HCT116 (cell line): ENCODE measurements around the gene PARVA.

ENCODE experiments used
- EGR1 ChIP-seq: IDR thresholded peaks from 2 replicates; pipeline ENCODE4 v1.6.1; 2012; ENCODE audit warnings: low read depth
- JUND ChIP-seq: IDR thresholded peaks from 2 replicates; pipeline ENCODE4 v1.6.1; 2012
- POLR2A ChIP-seq: IDR thresholded peaks from 2 replicates; pipeline ENCODE4 v1.7.0; 2011; ENCODE audit warnings: borderline replicate concordance; ENCODE audit not compliant: insufficient read depth, insufficient read length; ENCODE audit errors: extremely low read depth
- TF ChIP-seq, protein P1 (sequence below), 3 experiments: fragments of 200-600 bp in 1 of 3; sonication (generic) in 1 of 3; IDR thresholded peaks in 2 of 3; conservative IDR thresholded peaks in 1 of 3; 2 replicates each; pipeline ENCODE4 v1.5.1; 2012 to 2017; ENCODE audit warnings: low read depth in 2 of 3, low read length in 2 of 3, antibody characterized with exemption in 1 of 3, borderline replicate concordance in 1 of 3, control low read depth in 1 of 3, mild to moderate bottlenecking in 1 of 3, mixed read lengths in 1 of 3, mixed run types in 1 of 3, moderate library complexity in 1 of 3; ENCODE audit not compliant: insufficient read depth in 1 of 3

DNA sequence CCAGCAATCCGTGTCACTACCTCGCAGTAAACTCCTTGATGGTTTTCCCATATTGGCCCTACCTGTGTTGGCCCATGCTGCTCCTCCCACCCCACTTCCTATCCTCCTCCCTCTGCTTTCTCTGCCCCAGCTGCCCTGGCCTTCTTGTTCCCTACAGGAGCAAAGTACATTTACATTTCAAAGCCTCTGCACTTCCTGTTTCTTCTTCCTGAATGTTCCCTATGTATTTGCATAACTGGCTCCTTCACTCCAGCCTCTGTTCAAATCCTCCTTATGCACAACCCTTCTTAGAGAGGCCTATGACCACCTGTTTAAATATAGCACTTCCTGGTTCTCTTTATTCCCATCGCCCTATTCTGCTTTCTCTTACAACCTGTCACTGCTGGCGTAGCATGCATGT is 62.2 kb downstream of the PARVA start:
- TF ChIP-seq, protein P1, sequence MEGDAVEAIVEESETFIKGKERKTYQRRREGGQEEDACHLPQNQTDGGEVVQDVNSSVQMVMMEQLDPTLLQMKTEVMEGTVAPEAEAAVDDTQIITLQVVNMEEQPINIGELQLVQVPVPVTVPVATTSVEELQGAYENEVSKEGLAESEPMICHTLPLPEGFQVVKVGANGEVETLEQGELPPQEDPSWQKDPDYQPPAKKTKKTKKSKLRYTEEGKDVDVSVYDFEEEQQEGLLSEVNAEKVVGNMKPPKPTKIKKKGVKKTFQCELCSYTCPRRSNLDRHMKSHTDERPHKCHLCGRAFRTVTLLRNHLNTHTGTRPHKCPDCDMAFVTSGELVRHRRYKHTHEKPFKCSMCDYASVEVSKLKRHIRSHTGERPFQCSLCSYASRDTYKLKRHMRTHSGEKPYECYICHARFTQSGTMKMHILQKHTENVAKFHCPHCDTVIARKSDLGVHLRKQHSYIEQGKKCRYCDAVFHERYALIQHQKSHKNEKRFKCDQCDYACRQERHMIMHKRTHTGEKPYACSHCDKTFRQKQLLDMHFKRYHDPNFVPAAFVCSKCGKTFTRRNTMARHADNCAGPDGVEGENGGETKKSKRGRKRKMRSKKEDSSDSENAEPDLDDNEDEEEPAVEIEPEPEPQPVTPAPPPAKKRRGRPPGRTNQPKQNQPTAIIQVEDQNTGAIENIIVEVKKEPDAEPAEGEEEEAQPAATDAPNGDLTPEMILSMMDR (IDR thresholded peaks at IDR 0.05 in 2 of 3, conservative IDR thresholded peaks at IDR 0.05 in 1 of 3; ENCODE audit: borderline replicate concordance in 1 of 3, insufficient read depth in 1 of 3, low read depth in 2 of 3, low read length in 2 of 3): no peak
- TF ChIP-seq POLR2A (no peak), JUND (no peak), EGR1 (no peak)
